Measurements from ENCODE around the gene SMG6.

Gene SMG6

GRCh38 chr17:2075336-2076086 is 228.1 kb downstream of the SMG6 start:
- no peak overlapping the region for H3K9ac ChIP-seq (ENCODE audit: low read depth in 1 of 2, low read length in 2 of 2)

GRCh38 chr17:2074919-2075318 is 228.7 kb downstream of the SMG6 start:
- Histone ChIP-seq H3K27ac (ENCODE audit: low read depth, low read length) (peak overlapping the region; percentile 15), H3K4me1 (ENCODE audit: control insufficient read depth in 1 of 2, insufficient read depth in 2 of 2, low read length in 2 of 2) (peaks cover 27 to 36% of the 10 kb centered on the region in 2 donors), H3K36me3 (ENCODE audit: control insufficient read depth in 1 of 2, insufficient read depth in 2 of 2, low read length in 2 of 2) (peaks cover 14 to 35% of the 10 kb centered on the region in 2 donors)

More at GRCh38 chr17:2075336-2076086, 228.1 kb downstream of the SMG6 start:
- Histone ChIP-seq H3K4me1 (ENCODE audit: control insufficient read depth in 1 of 2, insufficient read depth in 2 of 2, low read length in 2 of 2) (peaks cover 21 to 30% of the 10 kb centered on the region in 2 donors), H3K9me3 (ENCODE audit: control insufficient read depth in 1 of 2, low read length in 2 of 2) (no peaks in the 10 kb centered on the region), H3K27me3 (ENCODE audit: control insufficient read depth in 1 of 2, insufficient read depth in 2 of 2, low read length in 2 of 2) (no peaks in the 10 kb centered on the region), H3K4me3 (ENCODE audit: low read depth in 1 of 2, low read length in 2 of 2) (no peak overlapping the region), H3K36me3 (ENCODE audit: control insufficient read depth in 1 of 2, insufficient read depth in 2 of 2, low read length in 2 of 2) (peaks cover 14 to 35% of the 10 kb centered on the region in 2 donors), H3K27ac (ENCODE audit: low read depth, low read length) (no peak overlapping the region)

GRCh38 chr17:2071455-2072281 is 231.9 kb downstream of the SMG6 start:
- Histone ChIP-seq H3K27ac (ENCODE audit: low read depth, low read length) (peak overlapping the region; percentile 67), H3K36me3 (ENCODE audit: control insufficient read depth in 1 of 2, insufficient read depth in 2 of 2, low read length in 2 of 2) (peaks cover 8 to 30% of the 10 kb centered on the region in 2 donors)

More at GRCh38 chr17:2074919-2075318, 228.7 kb downstream of the SMG6 start:
- no peak overlapping the region for H3K9ac ChIP-seq (ENCODE audit: low read depth in 1 of 2, low read length in 2 of 2)
- no peak overlapping the region for H3K4me3 ChIP-seq (ENCODE audit: low read depth in 1 of 2, low read length in 2 of 2)
- no peaks in the 10 kb centered on the region for H3K27me3 ChIP-seq (ENCODE audit: control insufficient read depth in 1 of 2, insufficient read depth in 2 of 2, low read length in 2 of 2)
- H3K9me3 ChIP-seq (ENCODE audit: control insufficient read depth in 1 of 2, low read length in 2 of 2): no peaks in the 10 kb centered on the region

GRCh38 chr17:2071024-2071385 is 232.6 kb downstream of the SMG6 start:
- Histone ChIP-seq H3K9ac (ENCODE audit: low read depth in 1 of 2, low read length in 2 of 2) (peak overlapping the region in 1 of 2 donors; percentile 1), H3K27ac (ENCODE audit: low read depth, low read length) (peak overlapping the region; percentile 67), H3K27me3 (ENCODE audit: control insufficient read depth in 1 of 2, insufficient read depth in 2 of 2, low read length in 2 of 2) (no peaks in the 10 kb centered on the region), H3K4me3 (ENCODE audit: low read depth in 1 of 2, low read length in 2 of 2) (no peak overlapping the region), H3K9me3 (ENCODE audit: control insufficient read depth in 1 of 2, low read length in 2 of 2) (no peaks in the 10 kb centered on the region), H3K4me1 (ENCODE audit: control insufficient read depth in 1 of 2, insufficient read depth in 2 of 2, low read length in 2 of 2) (peaks cover 57 to 61% of the 10 kb centered on the region in 2 donors), H3K36me3 (ENCODE audit: control insufficient read depth in 1 of 2, insufficient read depth in 2 of 2, low read length in 2 of 2) (peaks cover 11 to 35% of the 10 kb centered on the region in 2 donors)

More at GRCh38 chr17:2071455-2072281, 231.9 kb downstream of the SMG6 start:
- no peaks in the 10 kb centered on the region for H3K27me3 ChIP-seq (ENCODE audit: control insufficient read depth in 1 of 2, insufficient read depth in 2 of 2, low read length in 2 of 2)
- H3K9ac ChIP-seq (ENCODE audit: low read depth in 1 of 2, low read length in 2 of 2): peak overlapping the region in 1 of 2 donors; percentile 1
- H3K9me3 ChIP-seq (ENCODE audit: control insufficient read depth in 1 of 2, low read length in 2 of 2): no peaks in the 10 kb centered on the region
- no peak overlapping the region for H3K4me3 ChIP-seq (ENCODE audit: low read depth in 1 of 2, low read length in 2 of 2)
- H3K4me1 ChIP-seq (ENCODE audit: control insufficient read depth in 1 of 2, insufficient read depth in 2 of 2, low read length in 2 of 2): peaks cover 53 to 56% of the 10 kb centered on the region in 2 donors

- Histone ChIP-seq H3K27me3 (ENCODE audit: control insufficient read depth in 1 of 2, insufficient read depth in 2 of 2, low read length in 2 of 2) (no peaks in the 10 kb centered on the region), H3K36me3 (ENCODE audit: control insufficient read depth in 1 of 2, insufficient read depth in 2 of 2, low read length in 2 of 2) (peaks cover 13 to 40% of the 10 kb centered on the region in 2 donors), H3K9me3 (ENCODE audit: control insufficient read depth in 1 of 2, low read length in 2 of 2) (no peaks in the 10 kb centered on the region), H3K9ac (ENCODE audit: low read depth in 1 of 2, low read length in 2 of 2) (no peak overlapping the region), H3K4me3 (ENCODE audit: low read depth in 1 of 2, low read length in 2 of 2) (no peak overlapping the region), H3K4me1 (ENCODE audit: control insufficient read depth in 1 of 2, insufficient read depth in 2 of 2, low read length in 2 of 2) (peaks cover 60% of the 10 kb centered on the region in 2 donors), H3K27ac (ENCODE audit: low read depth, low read length) (peak overlapping the region; percentile 67)
These were observed 233.2 kb downstream of the SMG6 start for GRCh38 chr17:2070241-2071023.

- H3K4me3 ChIP-seq (ENCODE audit: low read depth in 1 of 2, low read length in 2 of 2): no peak overlapping the region
- H3K27me3 ChIP-seq (ENCODE audit: control insufficient read depth in 1 of 2, insufficient read depth in 2 of 2, low read length in 2 of 2): no peaks in the 10 kb centered on the region
- H3K9ac ChIP-seq (ENCODE audit: low read depth in 1 of 2, low read length in 2 of 2): no peak overlapping the region
- H3K27ac ChIP-seq (ENCODE audit: low read depth, low read length): peak overlapping the region; percentile 76
- peaks cover 13 to 50% of the 10 kb centered on the region in 2 donors for H3K36me3 ChIP-seq (ENCODE audit: control insufficient read depth in 1 of 2, insufficient read depth in 2 of 2, low read length in 2 of 2)
- no peaks in the 10 kb centered on the region for H3K9me3 ChIP-seq (ENCODE audit: control insufficient read depth in 1 of 2, low read length in 2 of 2)
- H3K4me1 ChIP-seq (ENCODE audit: control insufficient read depth in 1 of 2, insufficient read depth in 2 of 2, low read length in 2 of 2): peaks cover 70% of the 10 kb centered on the region in 2 donors
These were observed 235.0 kb downstream of the SMG6 start for GRCh38 chr17:2068519-2069051.

- H3K36me3 ChIP-seq (ENCODE audit: control insufficient read depth in 1 of 2, insufficient read depth in 2 of 2, low read length in 2 of 2): peaks cover 13 to 50% of the 10 kb centered on the region in 2 donors
- no peaks in the 10 kb centered on the region for H3K9me3 ChIP-seq (ENCODE audit: control insufficient read depth in 1 of 2, low read length in 2 of 2)
- peak overlapping the region; percentile 76 for H3K27ac ChIP-seq (ENCODE audit: low read depth, low read length)
- H3K4me1 ChIP-seq (ENCODE audit: control insufficient read depth in 1 of 2, insufficient read depth in 2 of 2, low read length in 2 of 2): peaks cover 71% of the 10 kb centered on the region in 2 donors
- peak overlapping the region in 1 of 2 donors; percentile 41 for H3K9ac ChIP-seq (ENCODE audit: low read depth in 1 of 2, low read length in 2 of 2)
- H3K4me3 ChIP-seq (ENCODE audit: low read depth in 1 of 2, low read length in 2 of 2): no peak overlapping the region
- no peaks in the 10 kb centered on the region for H3K27me3 ChIP-seq (ENCODE audit: control insufficient read depth in 1 of 2, insufficient read depth in 2 of 2, low read length in 2 of 2)
These were observed 235.5 kb downstream of the SMG6 start for GRCh38 chr17:2068031-2068518.

GRCh38 chr17:2067608-2068024 is 236.0 kb downstream of the SMG6 start:
- peak overlapping the region in 1 of 2 donors; percentile 41 for H3K9ac ChIP-seq (ENCODE audit: low read depth in 1 of 2, low read length in 2 of 2)
- no peak overlapping the region for H3K4me3 ChIP-seq (ENCODE audit: low read depth in 1 of 2, low read length in 2 of 2)
- H3K27me3 ChIP-seq (ENCODE audit: control insufficient read depth in 1 of 2, insufficient read depth in 2 of 2, low read length in 2 of 2): no peaks in the 10 kb centered on the region
- H3K36me3 ChIP-seq (ENCODE audit: control insufficient read depth in 1 of 2, insufficient read depth in 2 of 2, low read length in 2 of 2): peaks cover 13 to 50% of the 10 kb centered on the region in 2 donors
- H3K4me1 ChIP-seq (ENCODE audit: control insufficient read depth in 1 of 2, insufficient read depth in 2 of 2, low read length in 2 of 2): peaks cover 71 to 76% of the 10 kb centered on the region in 2 donors
- no peaks in the 10 kb centered on the region for H3K9me3 ChIP-seq (ENCODE audit: control insufficient read depth in 1 of 2, low read length in 2 of 2)
- peak overlapping the region; percentile 76 for H3K27ac ChIP-seq (ENCODE audit: low read depth, low read length)

- no peaks in the 10 kb centered on the region for H3K9me3 ChIP-seq (ENCODE audit: control insufficient read depth in 1 of 2, low read length in 2 of 2)
- H3K4me3 ChIP-seq (ENCODE audit: low read depth in 1 of 2, low read length in 2 of 2): no peak overlapping the region
- H3K36me3 ChIP-seq (ENCODE audit: control insufficient read depth in 1 of 2, insufficient read depth in 2 of 2, low read length in 2 of 2): peaks cover 13 to 47% of the 10 kb centered on the region in 2 donors
- peaks cover 66 to 75% of the 10 kb centered on the region in 2 donors for H3K4me1 ChIP-seq (ENCODE audit: control insufficient read depth in 1 of 2, insufficient read depth in 2 of 2, low read length in 2 of 2)
- peak overlapping the region; percentile 76 for H3K27ac ChIP-seq (ENCODE audit: low read depth, low read length)
- no peak overlapping the region for H3K9ac ChIP-seq (ENCODE audit: low read depth in 1 of 2, low read length in 2 of 2)
- H3K27me3 ChIP-seq (ENCODE audit: control insufficient read depth in 1 of 2, insufficient read depth in 2 of 2, low read length in 2 of 2): no peaks in the 10 kb centered on the region
These were observed 236.5 kb downstream of the SMG6 start for GRCh38 chr17:2067048-2067561.
